ENCODE measurements around the gene MACROD1.
"Not testable (repeated sequence)": the region's sequence is repeated elsewhere in the genome, so short reads cannot be mapped to it uniquely, and the experiment has no call there.

MACROD1 gene

DNA sequence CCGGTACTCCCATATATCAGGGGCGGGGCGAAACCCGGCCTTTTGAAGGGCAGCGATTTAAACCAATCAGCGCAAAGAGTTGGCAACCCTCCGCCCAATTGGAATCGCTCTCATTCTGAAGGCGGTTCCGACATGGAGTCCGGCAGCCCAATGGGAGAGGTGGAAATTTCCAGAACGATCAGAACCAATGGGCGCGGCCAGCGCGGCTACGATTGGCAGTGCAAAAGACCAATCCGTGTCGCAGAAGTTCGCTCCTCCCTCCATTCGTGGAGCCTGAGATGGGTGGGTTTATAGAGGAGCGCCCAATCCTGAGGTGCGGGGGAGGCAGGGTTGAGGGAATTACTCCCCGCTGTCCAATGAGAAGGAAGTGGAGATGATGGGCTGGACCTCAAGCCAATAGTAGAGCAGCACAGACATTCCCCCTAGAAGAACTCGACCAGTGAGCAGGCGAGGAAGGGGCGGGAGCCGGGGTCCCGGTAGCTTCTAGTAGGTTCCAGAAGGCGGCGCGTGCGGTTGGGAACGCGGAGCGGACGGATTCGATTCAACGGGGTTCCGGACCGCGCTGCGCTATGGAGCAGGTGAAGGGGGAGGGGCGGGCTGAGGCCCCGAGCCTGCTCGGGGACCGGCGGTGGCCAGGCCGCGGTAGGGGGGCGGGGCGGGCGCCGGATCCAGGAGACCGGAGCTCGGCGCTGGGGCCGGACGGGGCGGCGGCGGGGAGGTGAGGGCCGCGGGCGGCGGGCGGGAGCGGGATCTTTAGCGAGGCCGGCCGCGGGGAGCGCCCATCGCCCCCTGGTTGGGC is 20.0 kb upstream of the MACROD1 start, which contains the start of gene STIP1:
Gene STIP1, plus strand, starts transcription at position 479 of the 799 bp plus-strand sequence. Its CDS starts 91 bp downstream, at position 570.
- DNase-seq (ENCODE audit: low read depth in 2 of 2), result peak; percentile 91 to 98

DNA sequence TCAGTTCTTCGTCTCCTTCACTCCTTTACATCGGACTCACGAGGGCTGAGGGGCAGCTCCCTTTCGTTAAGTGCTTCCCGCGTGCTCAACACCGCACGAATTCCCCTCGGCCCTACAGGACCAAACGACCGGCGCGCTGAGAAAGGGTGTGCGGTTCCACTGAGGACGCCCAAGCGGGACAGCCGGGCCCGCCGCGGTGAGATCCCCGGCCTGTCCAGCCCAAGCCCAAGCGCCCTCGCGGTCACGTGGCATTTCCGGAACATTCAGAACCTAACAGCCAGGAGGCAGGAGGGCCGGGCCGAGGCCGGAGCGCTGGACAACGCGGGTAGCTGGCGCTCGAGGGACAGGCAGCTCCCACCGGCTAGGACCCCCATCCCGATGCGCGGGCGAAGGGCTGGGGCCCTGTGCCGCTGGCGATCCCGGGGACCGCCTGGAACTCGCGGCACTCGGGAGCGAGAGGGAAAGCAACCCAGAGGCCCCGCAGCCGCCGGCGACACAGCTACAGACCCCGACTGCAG is 19.3 kb upstream of the MACROD1 start:
- no peak for DNase-seq (ENCODE audit: low read depth in 2 of 2)

DNA sequence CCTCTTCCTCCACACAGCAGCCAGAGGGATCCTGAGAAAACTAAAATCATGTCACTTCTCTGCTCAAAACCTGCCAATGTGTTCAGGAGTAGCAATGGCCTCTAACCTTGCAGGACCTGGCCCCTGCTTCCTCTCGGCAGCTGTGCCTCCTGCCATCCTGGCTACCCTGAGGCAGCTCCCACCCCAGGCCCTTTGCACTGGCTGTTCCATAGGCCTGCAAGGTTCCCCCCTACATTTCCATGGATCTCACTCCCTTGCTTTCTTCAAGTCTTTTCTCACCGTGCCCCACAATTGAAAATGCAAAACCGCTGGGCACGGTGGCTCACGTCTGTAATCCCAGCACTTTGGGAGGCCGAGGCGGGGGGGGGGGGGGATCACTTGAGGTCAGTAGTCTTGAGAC is 18.0 kb upstream of the MACROD1 start:
- no peak for DNase-seq (ENCODE audit: low read depth in 2 of 2)

DNA sequence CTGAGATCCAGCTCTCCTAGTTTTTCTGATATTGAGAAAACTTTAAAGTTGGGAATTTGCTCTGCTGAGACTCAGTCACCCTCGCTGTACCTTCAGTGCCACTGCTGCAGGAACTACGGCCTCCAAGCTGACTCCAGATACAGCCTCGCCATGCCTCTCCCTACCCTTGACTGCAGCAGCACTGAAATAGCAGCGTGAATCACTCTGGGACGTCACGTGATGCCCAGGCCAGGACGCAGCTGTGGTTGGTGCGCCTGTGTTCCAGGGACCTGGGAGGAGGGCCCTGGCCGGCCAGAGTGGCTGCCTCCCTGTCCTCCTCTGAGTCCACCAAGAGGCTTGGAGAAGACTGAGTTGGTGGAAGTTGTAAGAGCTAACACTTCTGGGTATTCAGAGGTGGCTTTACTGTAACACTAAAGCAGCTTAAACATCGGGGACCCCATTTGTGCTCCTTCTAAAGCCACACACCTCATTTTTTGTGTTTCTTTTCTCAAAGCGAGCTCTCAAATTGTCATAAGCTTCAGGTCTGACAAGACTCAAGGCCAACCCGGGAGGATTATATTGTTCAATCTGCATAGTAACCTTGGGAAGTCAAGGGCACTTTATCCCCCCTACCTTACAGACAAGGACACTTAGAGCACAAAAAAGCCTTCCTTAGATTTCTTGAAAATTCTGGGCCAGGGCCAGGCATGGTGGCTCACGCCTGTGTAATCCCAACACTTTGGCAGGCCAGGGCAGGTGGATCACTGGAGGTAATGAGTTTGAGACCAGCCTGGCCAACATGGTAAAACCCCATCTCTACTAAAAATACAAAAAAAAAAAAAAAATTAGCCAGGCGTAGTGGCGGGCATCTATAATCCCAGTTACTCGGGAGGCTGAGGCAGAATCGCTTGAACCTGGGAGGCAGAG is 15.8 kb upstream of the MACROD1 start:
- no peak for DNase-seq (ENCODE audit: low read depth in 2 of 2)

GRCh38 chr11:64180891-64181290 is 15.0 kb upstream of the MACROD1 start:
- no peak for DNase-seq (ENCODE audit: low read depth in 2 of 2)

DNA sequence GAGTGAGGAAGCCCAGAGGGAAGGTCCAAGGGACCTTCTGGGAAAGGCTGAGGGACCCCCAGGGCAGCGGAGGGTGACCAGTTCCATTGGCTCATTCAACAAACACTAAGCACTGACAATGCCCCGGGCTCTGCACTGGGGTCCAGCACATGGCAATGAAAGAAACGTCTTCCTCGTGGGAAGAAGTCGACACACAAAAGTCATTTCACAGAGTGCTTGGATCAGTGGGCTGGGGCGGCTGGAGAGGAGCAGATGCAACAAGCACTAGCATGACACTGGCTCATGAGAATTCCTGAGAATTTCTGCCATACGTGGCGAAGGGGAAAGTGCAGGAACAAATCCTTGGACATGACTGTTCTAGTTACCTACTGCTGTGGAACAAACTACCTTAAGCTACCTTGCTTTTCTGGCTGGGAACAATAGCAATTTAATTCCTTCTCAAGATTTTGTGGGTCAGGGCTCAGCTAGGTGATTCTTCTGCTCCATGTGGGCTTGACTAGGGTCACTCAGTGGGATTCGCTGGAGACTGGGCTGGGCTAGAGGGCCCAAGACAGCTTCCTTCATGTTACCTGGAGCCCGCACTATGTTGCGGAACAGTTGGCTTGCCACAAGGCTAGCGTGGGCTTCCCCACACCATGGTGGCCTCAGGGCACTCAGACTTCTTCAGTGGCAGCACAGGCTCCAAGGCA is 13.2 kb upstream of the MACROD1 start:
- DNase-seq (ENCODE audit: low read depth in 2 of 2), result no peak

GRCh38 chr11:64178203-64178602 is 12.3 kb upstream of the MACROD1 start:
- no peak for DNase-seq (ENCODE audit: low read depth in 2 of 2)

- no peak for DNase-seq (ENCODE audit: low read depth in 2 of 2)
Measured at GRCh38 chr11:64176751-64177150, 10.8 kb upstream of the MACROD1 start.

- DNase-seq (ENCODE audit: low read depth in 2 of 2), result no peak
Measured at GRCh38 chr11:64173616-64174355, 7.9 kb upstream of the MACROD1 start.

DNA sequence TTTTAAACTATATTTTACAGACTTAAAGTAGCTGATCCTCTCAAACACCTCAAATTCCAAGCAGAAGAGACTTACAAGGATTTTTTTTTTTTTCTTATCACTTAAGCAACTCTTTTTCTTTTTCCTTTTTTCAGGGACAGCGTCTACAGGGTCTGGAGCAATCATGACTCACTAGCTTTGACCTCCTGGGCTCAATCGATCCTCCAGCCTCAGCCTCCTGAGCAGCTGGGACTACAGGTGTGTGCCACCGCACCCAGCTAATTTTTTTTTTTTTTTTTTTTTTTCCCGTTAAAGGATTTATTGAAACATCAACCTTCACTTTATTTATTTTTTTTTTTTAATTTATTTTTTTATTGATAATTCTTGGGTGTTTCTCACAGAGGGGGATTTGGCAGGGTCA is 4.5 kb upstream of the MACROD1 start:
- DNase-seq (ENCODE audit: low read depth in 2 of 2), result no peak

- no peak for DNase-seq (ENCODE audit: low read depth in 2 of 2)
Measured at GRCh38 chr11:64165481-64165841, 452 bp downstream of the MACROD1 start.

GRCh38 chr11:64164392-64165312 is 1.3 kb downstream of the MACROD1 start:
- DNase-seq (ENCODE audit: low read depth in 2 of 2), result no peak

DNA sequence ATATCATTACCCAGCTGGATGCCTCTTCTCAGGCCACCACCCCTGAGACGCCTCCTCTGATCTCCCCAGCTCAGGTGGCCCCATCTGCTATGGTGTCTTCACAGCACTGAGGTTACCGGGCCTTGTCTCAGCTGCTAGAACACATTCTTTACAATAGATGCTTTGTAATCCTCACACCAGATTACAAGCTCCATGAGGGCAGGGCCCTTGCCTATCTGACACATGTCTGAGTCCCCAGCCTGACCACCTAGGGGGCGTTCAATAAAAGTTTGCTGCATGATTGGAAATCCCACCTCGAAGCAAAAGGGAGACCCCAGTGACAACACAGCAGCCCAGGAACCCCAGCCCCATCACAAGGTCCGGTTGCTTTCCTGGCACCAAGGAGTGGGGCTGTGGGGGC is 2.0 kb downstream of the MACROD1 start:
- no peak for DNase-seq (ENCODE audit: low read depth in 2 of 2)

- DNase-seq (ENCODE audit: low read depth in 2 of 2), result not testable (repeated sequence)
Measured at GRCh38 chr11:64162769-64163168, 3.1 kb downstream of the MACROD1 start.

- no peak for DNase-seq (ENCODE audit: low read depth in 2 of 2)
Measured at GRCh38 chr11:64161037-64161436, 4.9 kb downstream of the MACROD1 start.

DNA sequence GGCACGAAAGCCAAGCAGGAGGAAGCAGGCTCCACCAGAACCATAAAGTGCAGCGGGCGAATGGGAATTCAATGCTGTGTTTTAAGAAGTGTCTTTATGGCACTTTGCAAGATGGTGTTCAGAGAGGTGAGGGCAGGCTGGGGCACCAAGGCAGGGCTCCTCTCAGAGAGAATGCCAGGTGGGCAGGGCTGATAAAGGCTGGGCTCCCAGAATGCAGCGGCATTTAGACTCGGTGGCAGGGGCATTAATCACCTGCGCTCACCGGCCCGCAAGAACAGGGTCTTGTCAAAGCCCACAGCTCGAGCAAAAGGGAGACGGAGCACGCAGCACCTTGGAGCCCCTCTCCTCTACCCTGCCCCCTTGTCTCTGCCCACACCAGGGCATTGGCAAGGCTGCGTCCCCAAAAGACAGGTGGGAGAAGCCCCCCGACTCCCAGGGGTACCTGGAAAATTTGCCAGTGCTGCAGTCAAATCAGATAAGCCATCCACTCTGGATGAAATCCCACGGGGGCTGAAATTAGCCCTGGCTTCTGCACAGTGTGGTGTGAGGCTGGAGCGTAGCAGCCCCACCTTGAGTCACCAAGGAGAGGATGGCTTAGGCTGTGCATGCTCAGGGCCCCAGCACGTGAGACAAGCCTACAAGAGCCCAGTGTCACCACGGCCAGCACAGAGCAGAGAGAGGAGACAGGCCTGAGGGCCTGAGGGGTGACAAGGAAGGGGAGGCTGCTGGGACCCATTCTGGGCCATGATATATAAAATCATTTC is 8.1 kb downstream of the MACROD1 start:
- DNase-seq (ENCODE audit: low read depth in 2 of 2), result no peak

DNA sequence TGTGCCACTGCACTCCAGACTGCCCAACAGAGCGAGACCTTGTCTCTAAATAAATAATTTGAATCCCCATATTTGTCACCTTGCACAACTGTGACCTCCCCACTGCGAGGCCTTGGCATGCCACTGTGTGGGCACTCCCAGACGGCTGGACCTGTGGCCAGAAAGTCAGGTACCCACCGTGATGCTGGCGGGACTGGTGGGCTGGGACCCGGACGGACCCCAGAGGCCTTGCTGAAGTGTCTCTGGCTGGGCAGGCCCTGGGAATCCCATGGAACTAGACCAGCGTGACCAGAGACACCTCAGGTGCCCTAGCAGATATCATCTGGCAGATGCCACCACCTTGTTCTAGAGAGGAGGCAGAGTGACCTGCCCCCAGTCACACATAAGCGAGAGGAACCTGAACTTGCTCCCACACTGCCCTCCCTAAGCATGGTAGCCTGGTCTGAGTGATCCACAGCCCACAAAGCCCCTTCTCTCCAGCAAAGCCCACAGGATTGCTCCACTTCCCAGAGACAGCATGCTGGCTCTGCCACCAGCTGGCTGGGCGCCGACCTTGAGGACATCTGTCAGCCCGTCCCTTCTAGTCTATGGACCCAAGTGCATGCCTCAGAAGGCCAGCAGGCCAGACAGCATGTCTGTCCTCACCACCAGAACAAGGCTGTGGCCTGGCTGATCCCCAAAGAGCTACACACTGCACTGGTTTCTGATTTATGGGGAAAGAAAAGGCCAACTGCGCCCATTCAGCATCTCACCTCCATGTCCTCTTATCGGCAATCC is 9.5 kb downstream of the MACROD1 start:
- no peak for DNase-seq (ENCODE audit: low read depth in 2 of 2)

DNA sequence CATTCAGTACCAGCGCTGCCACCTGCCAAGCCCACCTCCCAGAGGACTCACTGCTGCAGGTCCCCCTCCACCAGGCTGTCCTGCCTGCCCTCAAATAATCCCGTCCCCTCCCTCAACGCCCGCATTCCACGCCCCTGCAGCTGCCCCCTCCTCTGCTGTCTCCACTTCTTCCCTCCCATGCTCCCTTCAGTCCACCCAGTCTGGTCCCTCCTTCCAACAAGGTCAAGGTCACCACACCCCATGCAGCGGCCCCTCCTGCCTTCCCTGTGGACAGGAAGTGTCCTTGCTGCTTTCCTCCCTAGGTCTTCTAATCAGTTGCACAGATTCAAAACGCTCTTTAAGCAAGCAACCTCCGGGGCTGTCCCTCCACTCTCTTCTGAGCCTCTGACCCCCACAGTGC is 12.1 kb downstream of the MACROD1 start:
- DNase-seq (ENCODE audit: low read depth in 2 of 2), result no peak
